HepG2 (cell line): Measurements from ENCODE around the gene SLC12A2. TPM values are rescaled to one million over a fixed set of nuclear protein-coding genes. Genes with fewer than 3 reads are reported as not detected.

Experiments used
- FOXJ3 ChIP-seq: sonication (generic); formaldehyde crosslinking; IDR thresholded peaks from 2 replicates; pipeline ENCODE4 v1.4.0; 2020; ENCODE audit warnings: missing genetic modification reagents, mild to moderate bottlenecking, borderline replicate concordance
- MLXIP ChIP-seq: sonication (generic); formaldehyde crosslinking; IDR thresholded peaks from 2 replicates; pipeline ENCODE4 v1.9.0; 2021; ENCODE audit warnings: missing genetic modification reagents, borderline replicate concordance
- PLSCR1 ChIP-seq: sonication (generic); formaldehyde crosslinking; IDR thresholded peaks from 2 replicates; pipeline ENCODE4 v1.5.0; 2020; ENCODE audit warnings: missing genetic modification reagents, mild to moderate bottlenecking, borderline replicate concordance
- REXO4 ChIP-seq: sonication (generic); formaldehyde crosslinking; IDR thresholded peaks from 2 replicates; pipeline ENCODE4 v1.8.0; 2022; ENCODE audit warnings: missing genetic modification reagents, mild to moderate bottlenecking, borderline replicate concordance
- TOE1 ChIP-seq: sonication (generic); formaldehyde crosslinking; IDR thresholded peaks from 2 replicates; pipeline ENCODE4 v1.4.0; 2020; ENCODE audit warnings: mild to moderate bottlenecking, missing genetic modification reagents
- ZFP1 ChIP-seq: IDR thresholded peaks from 2 replicates; pipeline ENCODE4 v1.6.1; 2016
- ZNF180 ChIP-seq: sonication (generic); formaldehyde crosslinking; IDR thresholded peaks from 2 replicates; pipeline ENCODE4 v1.4.0; 2020; ENCODE audit warnings: low read depth, missing genetic modification reagents, borderline replicate concordance
- polyA plus RNA-seq, 8 experiments: library from polyadenylated mRNA; depleted of rRNA in 3 of 8; stranded (reverse) in 7 of 8; unstranded in 1 of 8; fragments of >200 nt; fragmentation: Illumina TruSeq in 4 of 8; extraction: Trizol in 4 of 8; gene quantifications; 2 replicates each; pipeline versions ENCODE4 v1.2.1 to v1.2.3, GENCODE V29; 2011 to 2016; ENCODE audit warnings: low read depth in 4 of 8, missing spikeins in 1 of 8, mixed read lengths in 1 of 8; ENCODE audit not compliant: insufficient read depth in 1 of 8
- total RNA-seq, 5 experiments: library from RNA; depleted of rRNA; stranded (reverse); fragments of >200 nt; fragmentation: Illumina TruSeq; extraction: Trizol; gene quantifications; 2 replicates each; pipeline ENCODE4 v1.2.3, GENCODE V29; 2016; ENCODE audit warnings: low read depth in 1 of 5
- TF ChIP-seq, protein P1 (sequence below): sonication (generic); formaldehyde crosslinking; conservative IDR thresholded peaks from 2 replicates; pipeline ENCODE4 v1.5.0; 2020; ENCODE audit warnings: missing genetic modification reagents
- TF ChIP-seq, protein P2 (sequence below): sonication (generic); formaldehyde crosslinking; IDR thresholded peaks from 2 replicates; pipeline ENCODE4 v1.4.0; 2020; ENCODE audit warnings: mild to moderate bottlenecking, missing genetic modification reagents
- TF ChIP-seq, protein P3 (sequence below): sonication (generic); formaldehyde crosslinking; IDR thresholded peaks from 2 replicates; pipeline ENCODE4 v1.4.0; 2020; ENCODE audit warnings: missing genetic modification reagents

SLC12A2 gene
- total and polyA plus RNA-seq, 2 of the 13 experiments (the other 11 are each of a cell fraction or from before 2014, with no cell fraction given), result 4.0 to 9.7 TPM

DNA sequence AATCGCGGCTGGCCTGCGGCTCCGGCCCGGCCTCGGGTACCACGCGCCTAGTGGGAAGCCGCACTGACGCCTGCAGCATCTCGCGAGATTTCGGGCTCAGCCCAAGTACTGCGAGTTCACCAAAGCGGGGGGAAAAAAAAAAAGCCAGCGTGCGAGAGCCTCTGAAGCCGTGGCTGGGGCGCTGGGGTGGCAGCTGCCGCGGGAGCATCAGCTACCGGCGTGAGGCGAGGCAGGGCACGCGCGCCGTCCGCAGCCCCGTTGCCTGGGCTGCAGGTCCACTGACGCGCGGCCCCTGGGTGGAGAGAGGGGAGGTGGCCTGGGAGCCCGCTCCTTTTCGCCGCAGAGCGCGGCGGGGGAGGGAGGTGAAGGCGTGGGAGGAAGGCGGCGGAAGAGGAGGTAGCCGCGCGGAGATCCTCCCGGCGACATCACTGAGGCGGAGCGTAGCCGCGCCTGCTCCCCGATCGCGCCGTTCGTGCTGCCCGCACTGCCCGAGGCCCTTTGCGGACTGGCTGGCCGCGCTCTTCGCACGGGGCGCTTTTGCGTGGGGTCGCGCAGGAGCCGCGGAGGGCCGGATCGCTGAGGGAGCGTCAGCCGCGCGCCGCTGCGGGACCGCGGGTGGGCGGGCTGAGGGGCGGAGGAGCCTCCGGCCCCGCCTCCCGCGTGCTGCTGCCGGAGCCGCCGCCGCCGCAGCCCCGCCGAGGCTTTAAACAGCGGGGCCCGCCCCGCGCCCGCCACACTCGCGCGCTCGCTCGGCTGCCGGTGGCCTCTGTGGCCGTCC lies at the start of gene SLC12A2 (continued):
- TF ChIP-seq, protein P1, sequence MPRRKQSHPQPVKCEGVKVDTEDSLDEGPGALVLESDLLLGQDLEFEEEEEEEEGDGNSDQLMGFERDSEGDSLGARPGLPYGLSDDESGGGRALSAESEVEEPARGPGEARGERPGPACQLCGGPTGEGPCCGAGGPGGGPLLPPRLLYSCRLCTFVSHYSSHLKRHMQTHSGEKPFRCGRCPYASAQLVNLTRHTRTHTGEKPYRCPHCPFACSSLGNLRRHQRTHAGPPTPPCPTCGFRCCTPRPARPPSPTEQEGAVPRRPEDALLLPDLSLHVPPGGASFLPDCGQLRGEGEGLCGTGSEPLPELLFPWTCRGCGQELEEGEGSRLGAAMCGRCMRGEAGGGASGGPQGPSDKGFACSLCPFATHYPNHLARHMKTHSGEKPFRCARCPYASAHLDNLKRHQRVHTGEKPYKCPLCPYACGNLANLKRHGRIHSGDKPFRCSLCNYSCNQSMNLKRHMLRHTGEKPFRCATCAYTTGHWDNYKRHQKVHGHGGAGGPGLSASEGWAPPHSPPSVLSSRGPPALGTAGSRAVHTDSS (CRISPR knock-in tag), result no peak
- TF ChIP-seq REXO4 (no peak), ZNF180 (CRISPR knock-in tag) (no peak), FOXJ3 (CRISPR knock-in tag) (no peak), ZFP1 (CRISPR knock-in tag) (no peak), MLXIP (CRISPR knock-in tag) (no peak), TOE1 (CRISPR knock-in tag) (no peak), PLSCR1 (CRISPR knock-in tag) (no peak)
- TF ChIP-seq, protein P2, sequence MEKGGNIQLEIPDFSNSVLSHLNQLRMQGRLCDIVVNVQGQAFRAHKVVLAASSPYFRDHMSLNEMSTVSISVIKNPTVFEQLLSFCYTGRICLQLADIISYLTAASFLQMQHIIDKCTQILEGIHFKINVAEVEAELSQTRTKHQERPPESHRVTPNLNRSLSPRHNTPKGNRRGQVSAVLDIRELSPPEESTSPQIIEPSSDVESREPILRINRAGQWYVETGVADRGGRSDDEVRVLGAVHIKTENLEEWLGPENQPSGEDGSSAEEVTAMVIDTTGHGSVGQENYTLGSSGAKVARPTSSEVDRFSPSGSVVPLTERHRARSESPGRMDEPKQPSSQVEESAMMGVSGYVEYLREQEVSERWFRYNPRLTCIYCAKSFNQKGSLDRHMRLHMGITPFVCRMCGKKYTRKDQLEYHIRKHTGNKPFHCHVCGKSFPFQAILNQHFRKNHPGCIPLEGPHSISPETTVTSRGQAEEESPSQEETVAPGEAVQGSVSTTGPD, result no peak
- TF ChIP-seq, protein P3, sequence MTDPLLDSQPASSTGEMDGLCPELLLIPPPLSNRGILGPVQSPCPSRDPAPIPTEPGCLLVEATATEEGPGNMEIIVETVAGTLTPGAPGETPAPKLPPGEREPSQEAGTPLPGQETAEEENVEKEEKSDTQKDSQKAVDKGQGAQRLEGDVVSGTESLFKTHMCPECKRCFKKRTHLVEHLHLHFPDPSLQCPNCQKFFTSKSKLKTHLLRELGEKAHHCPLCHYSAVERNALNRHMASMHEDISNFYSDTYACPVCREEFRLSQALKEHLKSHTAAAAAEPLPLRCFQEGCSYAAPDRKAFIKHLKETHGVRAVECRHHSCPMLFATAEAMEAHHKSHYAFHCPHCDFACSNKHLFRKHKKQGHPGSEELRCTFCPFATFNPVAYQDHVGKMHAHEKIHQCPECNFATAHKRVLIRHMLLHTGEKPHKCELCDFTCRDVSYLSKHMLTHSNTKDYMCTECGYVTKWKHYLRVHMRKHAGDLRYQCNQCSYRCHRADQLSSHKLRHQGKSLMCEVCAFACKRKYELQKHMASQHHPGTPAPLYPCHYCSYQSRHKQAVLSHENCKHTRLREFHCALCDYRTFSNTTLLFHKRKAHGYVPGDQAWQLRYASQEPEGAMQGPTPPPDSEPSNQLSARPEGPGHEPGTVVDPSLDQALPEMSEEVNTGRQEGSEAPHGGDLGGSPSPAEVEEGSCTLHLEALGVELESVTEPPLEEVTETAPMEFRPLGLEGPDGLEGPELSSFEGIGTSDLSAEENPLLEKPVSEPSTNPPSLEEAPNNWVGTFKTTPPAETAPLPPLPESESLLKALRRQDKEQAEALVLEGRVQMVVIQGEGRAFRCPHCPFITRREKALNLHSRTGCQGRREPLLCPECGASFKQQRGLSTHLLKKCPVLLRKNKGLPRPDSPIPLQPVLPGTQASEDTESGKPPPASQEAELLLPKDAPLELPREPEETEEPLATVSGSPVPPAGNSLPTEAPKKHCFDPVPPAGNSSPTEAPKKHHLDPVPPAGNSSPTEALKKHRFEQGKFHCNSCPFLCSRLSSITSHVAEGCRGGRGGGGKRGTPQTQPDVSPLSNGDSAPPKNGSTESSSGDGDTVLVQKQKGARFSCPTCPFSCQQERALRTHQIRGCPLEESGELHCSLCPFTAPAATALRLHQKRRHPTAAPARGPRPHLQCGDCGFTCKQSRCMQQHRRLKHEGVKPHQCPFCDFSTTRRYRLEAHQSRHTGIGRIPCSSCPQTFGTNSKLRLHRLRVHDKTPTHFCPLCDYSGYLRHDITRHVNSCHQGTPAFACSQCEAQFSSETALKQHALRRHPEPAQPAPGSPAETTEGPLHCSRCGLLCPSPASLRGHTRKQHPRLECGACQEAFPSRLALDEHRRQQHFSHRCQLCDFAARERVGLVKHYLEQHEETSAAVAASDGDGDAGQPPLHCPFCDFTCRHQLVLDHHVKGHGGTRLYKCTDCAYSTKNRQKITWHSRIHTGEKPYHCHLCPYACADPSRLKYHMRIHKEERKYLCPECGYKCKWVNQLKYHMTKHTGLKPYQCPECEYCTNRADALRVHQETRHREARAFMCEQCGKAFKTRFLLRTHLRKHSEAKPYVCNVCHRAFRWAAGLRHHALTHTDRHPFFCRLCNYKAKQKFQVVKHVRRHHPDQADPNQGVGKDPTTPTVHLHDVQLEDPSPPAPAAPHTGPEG (CRISPR knock-in tag), result no peak
